GM23338 (cell line): Measurements from ENCODE around the gene ZNF674. TPM values are rescaled to one million over a fixed set of nuclear protein-coding genes. Genes with fewer than 3 reads are reported as not detected.

Experiments
- ATAC-seq: fragments of 200-7000 bp; cut with Tn5 transposase; 3 replicates; pipeline ENCODE4 v1.9.1; 2020
- DNase-seq: peaks from one replicate; pipeline ENCODE4 v3.0.0-alpha.2; 2015; ENCODE audit warnings: low spot score
- H2AFZ ChIP-seq: fragments of 200-600 bp; sonication (generic); 2 replicates; pipeline ENCODE4 v1.8.0; 2016; ENCODE audit warnings: antibody characterized with exemption, mild to moderate bottlenecking, moderate library complexity
- H3F3A ChIP-seq: fragments of 200-600 bp; sonication (generic); replicated peaks from 2 replicates; pipeline ENCODE4 v1.8.0; 2017; ENCODE audit warnings: antibody characterized with exemption, mixed run types, low read depth
- H3K27ac ChIP-seq: fragments of 200-600 bp; sonication (generic); 2 replicates; pipeline ENCODE4 v1.6.1; 2016; ENCODE audit warnings: low read depth
- H3K27me3 ChIP-seq: fragments of 200-600 bp; sonication (generic); 2 replicates; pipeline ENCODE4 v1.8.0; 2016; ENCODE audit warnings: mild to moderate bottlenecking, mixed run types, moderate library complexity; ENCODE audit not compliant: insufficient read depth
- H3K36me3 ChIP-seq: fragments of 200-600 bp; sonication (generic); 2 replicates; pipeline ENCODE4 v1.8.0; 2016; ENCODE audit warnings: mild to moderate bottlenecking; ENCODE audit not compliant: insufficient read depth
- H3K4me1 ChIP-seq: fragments of 200-600 bp; sonication (generic); 2 replicates; pipeline ENCODE4 v1.8.0; 2016; ENCODE audit warnings: mild to moderate bottlenecking, moderate library complexity; ENCODE audit not compliant: insufficient read depth
- H3K4me2 ChIP-seq: fragments of 200-600 bp; sonication (generic); 2 replicates; pipeline ENCODE4 v1.7.1; 2017; ENCODE audit warnings: mixed run types
- H3K4me3 ChIP-seq: fragments of 200-600 bp; sonication (generic); 2 replicates; pipeline ENCODE4 v1.6.1; 2016; ENCODE audit warnings: mixed run types
- H3K79me2 ChIP-seq: fragments of 200-600 bp; sonication (generic); replicated peaks from 2 replicates; pipeline ENCODE4 v1.8.0; 2017; ENCODE audit warnings: mild to moderate bottlenecking; ENCODE audit not compliant: insufficient read depth
- H3K9me2 ChIP-seq: fragments of 200-600 bp; sonication (generic); 2 replicates; pipeline ENCODE4 v1.8.0; 2017; ENCODE audit not compliant: insufficient read depth
- H4K20me1 ChIP-seq: fragments of 200-600 bp; sonication (generic); replicated peaks from 2 replicates; pipeline ENCODE4 v1.8.0; 2017; ENCODE audit warnings: mild to moderate bottlenecking; ENCODE audit not compliant: insufficient read depth
- H3K27ac Mint-ChIP-seq: 2 replicates; pipeline ENCODE4 v1.8.0; 2020; ENCODE audit warnings: inconsistent platforms, mild to moderate bottlenecking, moderate library complexity, mixed read lengths
- H3K27me3 Mint-ChIP-seq: 3 replicates; pipeline ENCODE4 v1.8.0; 2022; ENCODE audit warnings: low read depth, mild to moderate bottlenecking, moderate library complexity, mixed read lengths, inconsistent platforms; ENCODE audit not compliant: insufficient read depth, poor library complexity
- H3K36me3 Mint-ChIP-seq: 3 replicates; pipeline ENCODE4 v1.8.0; 2021; ENCODE audit warnings: low read depth, mild to moderate bottlenecking, inconsistent platforms, moderate library complexity, mixed read lengths
- H3K4me1 Mint-ChIP-seq: 3 replicates; pipeline ENCODE4 v1.8.0; 2020; ENCODE audit warnings: mild to moderate bottlenecking, inconsistent platforms, mixed read lengths
- H3K4me3 Mint-ChIP-seq: 3 replicates; pipeline ENCODE4 v1.8.0; 2021; ENCODE audit warnings: moderate library complexity, mild to moderate bottlenecking, inconsistent platforms, mixed read lengths
- H3K9me3 Mint-ChIP-seq: 3 replicates; pipeline ENCODE4 v1.8.0; 2020; ENCODE audit warnings: moderate library complexity, mild to moderate bottlenecking, inconsistent platforms, mixed read lengths
- CTCF ChIP-seq, 2 experiments: fragments of 200-600 bp in 1 of 2; sonication (generic) in 1 of 2; conservative IDR thresholded peaks; 2 replicates each; pipeline versions ENCODE4 v1.5.1 to v1.6.1; 2016 to 2017; ENCODE audit warnings: antibody characterized with exemption in 2 of 2, low read depth in 2 of 2, mild to moderate bottlenecking in 2 of 2, moderate library complexity in 1 of 2
- EZH2 ChIP-seq: fragments of 200-600 bp; sonication (generic); IDR thresholded peaks from one replicate; pipeline ENCODE4 v1.8.0; 2017; ENCODE audit warnings: antibody characterized with exemption, mild to moderate bottlenecking, low read depth; ENCODE audit not compliant: unreplicated experiment
- EZH2phosphoT487 ChIP-seq: fragments of 200-600 bp; sonication (generic); IDR thresholded peaks from one replicate; pipeline ENCODE4 v1.8.1; 2018; ENCODE audit warnings: antibody characterized with exemption; ENCODE audit not compliant: unreplicated experiment
- NANOG ChIP-seq: IDR thresholded peaks from 2 replicates; pipeline ENCODE4 v1.6.1; 2016; ENCODE audit warnings: antibody characterized with exemption, borderline replicate concordance
- POLR2AphosphoS5 ChIP-seq: IDR thresholded peaks from 2 replicates; pipeline ENCODE4 v1.6.1; 2016; ENCODE audit warnings: antibody characterized with exemption, low read depth
- ZNF114 ChIP-seq: fragments of 250-450 bp; sonication (Bioruptor Pico); IDR thresholded peaks from 2 replicates; pipeline ENCODE4 v1.5.0; 2020; ENCODE audit warnings: mild to moderate bottlenecking, moderate library complexity
- ZNF331 ChIP-seq: fragments of 250-450 bp; sonication (Bioruptor Pico); IDR thresholded peaks from 2 replicates; pipeline ENCODE4 v1.5.0; 2020; ENCODE audit warnings: low read depth, mild to moderate bottlenecking, moderate library complexity
- polyA plus RNA-seq: library from polyadenylated mRNA; unstranded; fragments of >200 nt; fragmentation: Nextera tagmentation; extraction: Ambion mirVana; gene quantifications from 2 replicates; pipeline ENCODE4 v1.2.1, GENCODE V29; 2016
- total RNA-seq: library from RNA; depleted of rRNA; stranded (reverse); fragments of >200 nt; shearing (Covaris generic); gene quantifications from 2 replicates; pipeline ENCODE4 v1.2.3, GENCODE V29; 2014
- TF ChIP-seq, protein P1 (sequence below): IDR thresholded peaks from one replicate; pipeline ENCODE4 v1.6.1; 2018; ENCODE audit warnings: antibody characterized with exemption; ENCODE audit not compliant: unreplicated experiment

The ZNF674 gene
- total and polyA plus RNA-seq, 2 experiments from 2014 or later = 3.0 to 5.5 TPM

GRCh38 chrX:46506076-46506475, 39.1 kb downstream of the ZNF674 start:
- Histone ChIP-seq H3K4me1 (no peaks in the 10 kb centered on the region), H3F3A (no peaks in the 10 kb centered on the region), H4K20me1 (no peaks in the 10 kb centered on the region), H3K9me2 (no peaks in the 10 kb centered on the region), H3K4me2 (no peak overlapping the region), H3K36me3 (no peaks in the 10 kb centered on the region; the same call in 1 of the 2 replicates), H3K4me3 (no peak overlapping the region), H3K27me3 (no peaks in the 10 kb centered on the region), H2AFZ (no peak overlapping the region), H3K79me2 (no peaks in the 10 kb centered on the region), H3K27ac (no peak overlapping the region)
- no peak overlapping the region for H3K27ac Mint-ChIP-seq
- no peaks in the 10 kb centered on the region for H3K4me1 Mint-ChIP-seq
- DNase-seq (no peak), ATAC-seq (no peak)
- H3K36me3 Mint-ChIP-seq = peaks cover 64% of the 10 kb centered on the region
- TF ChIP-seq, protein P1, sequence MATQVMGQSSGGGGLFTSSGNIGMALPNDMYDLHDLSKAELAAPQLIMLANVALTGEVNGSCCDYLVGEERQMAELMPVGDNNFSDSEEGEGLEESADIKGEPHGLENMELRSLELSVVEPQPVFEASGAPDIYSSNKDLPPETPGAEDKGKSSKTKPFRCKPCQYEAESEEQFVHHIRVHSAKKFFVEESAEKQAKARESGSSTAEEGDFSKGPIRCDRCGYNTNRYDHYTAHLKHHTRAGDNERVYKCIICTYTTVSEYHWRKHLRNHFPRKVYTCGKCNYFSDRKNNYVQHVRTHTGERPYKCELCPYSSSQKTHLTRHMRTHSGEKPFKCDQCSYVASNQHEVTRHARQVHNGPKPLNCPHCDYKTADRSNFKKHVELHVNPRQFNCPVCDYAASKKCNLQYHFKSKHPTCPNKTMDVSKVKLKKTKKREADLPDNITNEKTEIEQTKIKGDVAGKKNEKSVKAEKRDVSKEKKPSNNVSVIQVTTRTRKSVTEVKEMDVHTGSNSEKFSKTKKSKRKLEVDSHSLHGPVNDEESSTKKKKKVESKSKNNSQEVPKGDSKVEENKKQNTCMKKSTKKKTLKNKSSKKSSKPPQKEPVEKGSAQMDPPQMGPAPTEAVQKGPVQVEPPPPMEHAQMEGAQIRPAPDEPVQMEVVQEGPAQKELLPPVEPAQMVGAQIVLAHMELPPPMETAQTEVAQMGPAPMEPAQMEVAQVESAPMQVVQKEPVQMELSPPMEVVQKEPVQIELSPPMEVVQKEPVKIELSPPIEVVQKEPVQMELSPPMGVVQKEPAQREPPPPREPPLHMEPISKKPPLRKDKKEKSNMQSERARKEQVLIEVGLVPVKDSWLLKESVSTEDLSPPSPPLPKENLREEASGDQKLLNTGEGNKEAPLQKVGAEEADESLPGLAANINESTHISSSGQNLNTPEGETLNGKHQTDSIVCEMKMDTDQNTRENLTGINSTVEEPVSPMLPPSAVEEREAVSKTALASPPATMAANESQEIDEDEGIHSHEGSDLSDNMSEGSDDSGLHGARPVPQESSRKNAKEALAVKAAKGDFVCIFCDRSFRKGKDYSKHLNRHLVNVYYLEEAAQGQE = no peak
- TF ChIP-seq ZNF331 (CRISPR knock-in tag) (no peak), EZH2phosphoT487 (no peak), NANOG (no peak), CTCF (conservative IDR thresholded peaks at IDR 0.05; ENCODE audit: low read depth in 2 of 2) (no peak)
- H3K27me3 Mint-ChIP-seq = no peaks in the 10 kb centered on the region
- no peak overlapping the region for H3K4me3 Mint-ChIP-seq
- peaks cover 29% of the 10 kb centered on the region for H3K9me3 Mint-ChIP-seq

GRCh38 chrX:46502848-46503247, 42.4 kb downstream of the ZNF674 start:
- Histone ChIP-seq H3K9me2 (no peaks in the 10 kb centered on the region), H4K20me1 (no peaks in the 10 kb centered on the region), H3K27ac (no peak overlapping the region), H3K4me3 (no peak overlapping the region), H3K4me2 (no peak overlapping the region), H3K36me3 (peaks cover 10% of the 10 kb centered on the region), H3F3A (no peaks in the 10 kb centered on the region), H3K4me1 (no peaks in the 10 kb centered on the region), H3K27me3 (no peaks in the 10 kb centered on the region), H3K79me2 (no peaks in the 10 kb centered on the region), H2AFZ (no peak overlapping the region)
- Mint-ChIP-seq H3K4me3 (no peak overlapping the region), H3K27me3 (no peaks in the 10 kb centered on the region), H3K36me3 (peaks cover 80% of the 10 kb centered on the region), H3K27ac (no peak overlapping the region), H3K9me3 (peaks cover 57% of the 10 kb centered on the region), H3K4me1 (no peaks in the 10 kb centered on the region)
- TF ChIP-seq NANOG (no peak), ZNF114 (CRISPR knock-in tag) (no peak), POLR2AphosphoS5 (no peak), EZH2 (no peak)
- DNase-seq (no peak), ATAC-seq (no peak)
